ENCODE data around the gene VEGFC. TPM values are rescaled to one million over a fixed set of nuclear protein-coding genes. Genes with fewer than 3 reads are reported as not detected.

Gene VEGFC
- total RNA-seq, 1 experiment from 2014 or later, result not detected

DNA sequence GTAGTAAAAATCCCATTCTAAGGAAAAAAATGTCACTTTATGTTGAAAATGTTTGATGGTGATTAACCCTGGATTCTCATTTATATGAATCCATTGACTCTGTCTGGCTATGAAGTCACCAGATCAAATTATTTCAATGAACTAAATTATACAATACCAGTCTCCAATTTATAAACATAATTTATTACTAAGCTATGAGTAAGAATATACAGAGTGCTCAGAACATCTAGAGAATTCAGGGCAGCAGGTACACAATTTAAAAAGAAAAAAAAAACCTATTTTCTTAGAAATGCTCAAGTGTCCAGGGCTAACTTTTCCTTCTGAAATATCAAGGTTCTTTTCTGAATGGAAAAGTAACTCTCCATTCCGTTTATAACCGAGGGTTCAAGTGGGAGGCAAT is 48.6 kb downstream of the VEGFC start:
- H3K9ac ChIP-seq (ENCODE audit: low read length), result no peak overlapping the region
- H3K9me3 ChIP-seq (ENCODE audit: control insufficient read depth in 1 of 2, insufficient read depth in 1 of 2, low read depth in 1 of 2, low read length in 2 of 2), result no peaks in the 10 kb centered on the region
- H2AFZ ChIP-seq (ENCODE audit: low read depth, low read length, poor library complexity, severe bottlenecking), result no peak overlapping the region
- no peaks in the 10 kb centered on the region for H3K4me1 ChIP-seq (ENCODE audit: control insufficient read depth in 1 of 2, insufficient read depth in 2 of 2, low read length in 2 of 2)
- H4K20me1 ChIP-seq (ENCODE audit: insufficient read depth), result no peaks in the 10 kb centered on the region
- ATAC-seq (no peak), DNase-seq (ENCODE audit: low read depth, low spot score) (no peak)
- POLR2A ChIA-PET, result no interaction called here
- TF ChIP-seq SRF (IDR thresholded peaks at IDR 0.05; ENCODE audit: low read depth), result no peak
- no peak for TF ChIP-seq EZH2 (IDR thresholded peaks at IDR 0.05)
- TF ChIP-seq, protein P1, sequence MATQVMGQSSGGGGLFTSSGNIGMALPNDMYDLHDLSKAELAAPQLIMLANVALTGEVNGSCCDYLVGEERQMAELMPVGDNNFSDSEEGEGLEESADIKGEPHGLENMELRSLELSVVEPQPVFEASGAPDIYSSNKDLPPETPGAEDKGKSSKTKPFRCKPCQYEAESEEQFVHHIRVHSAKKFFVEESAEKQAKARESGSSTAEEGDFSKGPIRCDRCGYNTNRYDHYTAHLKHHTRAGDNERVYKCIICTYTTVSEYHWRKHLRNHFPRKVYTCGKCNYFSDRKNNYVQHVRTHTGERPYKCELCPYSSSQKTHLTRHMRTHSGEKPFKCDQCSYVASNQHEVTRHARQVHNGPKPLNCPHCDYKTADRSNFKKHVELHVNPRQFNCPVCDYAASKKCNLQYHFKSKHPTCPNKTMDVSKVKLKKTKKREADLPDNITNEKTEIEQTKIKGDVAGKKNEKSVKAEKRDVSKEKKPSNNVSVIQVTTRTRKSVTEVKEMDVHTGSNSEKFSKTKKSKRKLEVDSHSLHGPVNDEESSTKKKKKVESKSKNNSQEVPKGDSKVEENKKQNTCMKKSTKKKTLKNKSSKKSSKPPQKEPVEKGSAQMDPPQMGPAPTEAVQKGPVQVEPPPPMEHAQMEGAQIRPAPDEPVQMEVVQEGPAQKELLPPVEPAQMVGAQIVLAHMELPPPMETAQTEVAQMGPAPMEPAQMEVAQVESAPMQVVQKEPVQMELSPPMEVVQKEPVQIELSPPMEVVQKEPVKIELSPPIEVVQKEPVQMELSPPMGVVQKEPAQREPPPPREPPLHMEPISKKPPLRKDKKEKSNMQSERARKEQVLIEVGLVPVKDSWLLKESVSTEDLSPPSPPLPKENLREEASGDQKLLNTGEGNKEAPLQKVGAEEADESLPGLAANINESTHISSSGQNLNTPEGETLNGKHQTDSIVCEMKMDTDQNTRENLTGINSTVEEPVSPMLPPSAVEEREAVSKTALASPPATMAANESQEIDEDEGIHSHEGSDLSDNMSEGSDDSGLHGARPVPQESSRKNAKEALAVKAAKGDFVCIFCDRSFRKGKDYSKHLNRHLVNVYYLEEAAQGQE (IDR thresholded peaks at IDR 0.05; ENCODE audit: low read depth), result no peak
- TF ChIP-seq, protein P2, sequence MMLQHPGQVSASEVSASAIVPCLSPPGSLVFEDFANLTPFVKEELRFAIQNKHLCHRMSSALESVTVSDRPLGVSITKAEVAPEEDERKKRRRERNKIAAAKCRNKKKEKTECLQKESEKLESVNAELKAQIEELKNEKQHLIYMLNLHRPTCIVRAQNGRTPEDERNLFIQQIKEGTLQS (IDR thresholded peaks at IDR 0.05), result no peak
- RAD21 ChIA-PET (ENCODE audit: low non-redundant PET in 1 of 2, low total read pairs in 2 of 2, uncharacterized antibody in 2 of 2, unreplicated experiment in 2 of 2), result no interaction called here
- no peaks in the 10 kb centered on the region for H3K79me2 ChIP-seq (ENCODE audit: insufficient read depth, low read length)
- intact Hi-C loops (cut with micrococcal nuclease), result no loop called here
- H3K9me2 ChIP-seq (ENCODE audit: insufficient read depth), result no peaks in the 10 kb centered on the region
- H3K27me3 ChIP-seq (ENCODE audit: insufficient read depth, low read length), result no peaks in the 10 kb centered on the region
- no TSS peak for BruUV-seq (replicated peaks)
- H3K36me3 ChIP-seq (ENCODE audit: control insufficient read depth in 1 of 2, insufficient read depth in 2 of 2, low read length in 2 of 2), result no peaks in the 10 kb centered on the region
- no peak overlapping the region for H3K4me2 ChIP-seq (ENCODE audit: low read length)
- CTCF ChIA-PET, result no interaction called here
- H3K27ac ChIP-seq (ENCODE audit: low read depth, low read length), result no peak overlapping the region
- H3K4me3 ChIP-seq (replicated peaks in 1 of 2; ENCODE audit: low read depth in 1 of 2, low read length in 2 of 2), result no peak overlapping the region

DNA sequence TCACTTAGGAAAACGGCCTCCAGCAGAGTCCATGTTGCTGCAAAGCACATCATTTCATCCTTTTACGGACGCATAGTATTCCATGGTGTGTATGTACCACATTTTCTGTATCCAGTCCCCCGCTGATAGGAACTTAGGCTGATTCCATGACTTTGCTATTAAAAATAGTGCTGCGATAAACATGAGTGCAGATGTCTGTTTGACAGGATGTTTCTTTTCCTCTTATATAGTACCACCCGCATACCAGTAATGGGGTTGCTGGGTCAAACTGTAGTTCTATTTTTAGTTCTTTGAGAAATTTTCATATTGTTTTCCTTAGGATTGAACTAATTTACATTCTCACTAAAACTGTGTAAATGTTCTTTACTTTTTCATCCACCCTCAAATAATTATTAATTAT is 50.5 kb downstream of the VEGFC start:
- ChIA-PET RAD21 (ENCODE audit: low non-redundant PET in 1 of 2, low total read pairs in 2 of 2, uncharacterized antibody in 2 of 2, unreplicated experiment in 2 of 2) (no interaction called here), POLR2A (no interaction called here), CTCF (no interaction called here)
- H3K27ac ChIP-seq (ENCODE audit: low read depth, low read length), result no peak overlapping the region
- H3K9me3 ChIP-seq (ENCODE audit: control insufficient read depth in 1 of 2, insufficient read depth in 1 of 2, low read depth in 1 of 2, low read length in 2 of 2), result no peaks in the 10 kb centered on the region
- TF ChIP-seq CBX3 (IDR thresholded peaks at IDR 0.05; ENCODE audit: low read depth), result no peak
- no peak for TF ChIP-seq RAD21 (IDR thresholded peaks at IDR 0.05; ENCODE audit: low read depth)
- TF ChIP-seq, protein P3, sequence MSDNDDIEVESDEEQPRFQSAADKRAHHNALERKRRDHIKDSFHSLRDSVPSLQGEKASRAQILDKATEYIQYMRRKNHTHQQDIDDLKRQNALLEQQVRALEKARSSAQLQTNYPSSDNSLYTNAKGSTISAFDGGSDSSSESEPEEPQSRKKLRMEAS (IDR thresholded peaks at IDR 0.05), result no peak
- TF ChIP-seq EZH2phosphoT487 (IDR thresholded peaks at IDR 0.05; ENCODE audit: borderline replicate concordance), result no peak
- no peak for TF ChIP-seq ZNF274 (IDR thresholded peaks at IDR 0.05; ENCODE audit: low read depth, low read length)
- no peak for TF ChIP-seq SP1 (IDR thresholded peaks at IDR 0.05; ENCODE audit: low read depth)
- TF ChIP-seq YY1 (IDR thresholded peaks at IDR 0.05; ENCODE audit: extremely low read depth, insufficient replicate concordance, low read depth, low read length), result no peak
- TF ChIP-seq CTCF (IDR thresholded peaks at IDR 0.05 in 2 of 3, conservative IDR thresholded peaks at IDR 0.05 in 1 of 3; ENCODE audit: borderline replicate concordance in 1 of 3, insufficient read depth in 1 of 3, low read depth in 2 of 3, low read length in 2 of 3), result no peak
- no peak for TF ChIP-seq SIN3A (IDR thresholded peaks at IDR 0.05; ENCODE audit: low read depth)
- no peaks in the 10 kb centered on the region for H3K4me1 ChIP-seq (ENCODE audit: control insufficient read depth in 1 of 2, insufficient read depth in 2 of 2, low read length in 2 of 2)
- no peak overlapping the region for H3K9ac ChIP-seq (ENCODE audit: low read length)
- intact Hi-C loops (cut with micrococcal nuclease), result no loop called here
- no TSS peak for BruUV-seq (replicated peaks)
- H3K79me2 ChIP-seq (ENCODE audit: insufficient read depth, low read length), result no peaks in the 10 kb centered on the region
- no peak overlapping the region for H3K4me3 ChIP-seq (replicated peaks in 1 of 2; ENCODE audit: low read depth in 1 of 2, low read length in 2 of 2)
- H3K9me2 ChIP-seq (ENCODE audit: insufficient read depth), result no peaks in the 10 kb centered on the region
- no peak for ATAC-seq
- H2AFZ ChIP-seq (ENCODE audit: low read depth, low read length, poor library complexity, severe bottlenecking), result no peak overlapping the region
- no peaks in the 10 kb centered on the region for H3K36me3 ChIP-seq (ENCODE audit: control insufficient read depth in 1 of 2, insufficient read depth in 2 of 2, low read length in 2 of 2)
- DNase-seq (ENCODE audit: low read depth, low spot score), result no peak
- no peak overlapping the region for H3K4me2 ChIP-seq (ENCODE audit: low read length)
- no peaks in the 10 kb centered on the region for H3K27me3 ChIP-seq (ENCODE audit: insufficient read depth, low read length)
- no peaks in the 10 kb centered on the region for H4K20me1 ChIP-seq (ENCODE audit: insufficient read depth)

All from HCT116 (cell line).